SK-N-SH (cell line): ENCODE measurements around the gene CISD1. TPM values are rescaled to one million over a fixed set of nuclear protein-coding genes. Genes with fewer than 3 reads are reported as not detected.

ENCODE experiments used
- CTCF ChIA-PET: fragments of 300-600, 350-600 bp; formaldehyde crosslinking; extraction: SDS; loops from one replicate; lab custom pipeline; 2021; lab: Yijun Ruan, JAX
- POLR2A ChIA-PET: fragments of 350-600 bp; sonication (Branson Sonifier 250); formaldehyde crosslinking; extraction: SDS; loops from one replicate; lab custom pipeline; 2020; ENCODE audit warnings: antibody characterized with exemption, inconsistent platforms; lab: Yijun Ruan, JAX
- DNase-seq: peaks from one replicate; pipeline ENCODE4 v3.0.0; 2012
- H2AFZ ChIP-seq: fragments of 200-600 bp; sonication (generic); 2 replicates; pipeline ENCODE4 v1.8.1; 2016; ENCODE audit warnings: antibody characterized with exemption, mild to moderate bottlenecking, low read depth
- H3F3A ChIP-seq: fragments of 200-600 bp; sonication (generic); replicated peaks from 2 replicates; pipeline ENCODE3; 2016; ENCODE audit warnings: antibody characterized with exemption, mild to moderate bottlenecking; ENCODE audit not compliant: insufficient read depth
- H3K27ac ChIP-seq, 2 experiments: fragments of 200-500 bp in 1 of 2; fragments of 200-600 bp in 1 of 2; sonication (Bioruptor generic) in 1 of 2; sonication (generic), shearing (Covaris generic) in 1 of 2; 2 replicates each; pipeline versions ENCODE4 v1.5.1 to v1.6.1; 2014 to 2016; ENCODE audit warnings: low read depth in 2 of 2, inconsistent platforms in 1 of 2, low read length in 1 of 2, mild to moderate bottlenecking in 1 of 2, mixed read lengths in 1 of 2
- H3K27me3 ChIP-seq: fragments of 200-600 bp; sonication (generic), shearing (Covaris generic); 2 replicates; pipeline ENCODE4 v1.6.1; 2016; ENCODE audit warnings: mixed run types; ENCODE audit not compliant: insufficient read depth
- H3K36me3 ChIP-seq, 2 experiments: fragments of 200-500 bp in 1 of 2; fragments of 200-600 bp in 1 of 2; sonication (Bioruptor generic) in 1 of 2; sonication (generic) in 1 of 2; replicated peaks in 1 of 2; 2 replicates each; pipeline versions ENCODE3 to v1.5.1; 2014 to 2016; ENCODE audit warnings: low read length in 1 of 2, mild to moderate bottlenecking in 1 of 2; ENCODE audit not compliant: insufficient read depth in 2 of 2, control insufficient read depth in 1 of 2
- H3K4me1 ChIP-seq, 2 experiments: fragments of 200-500 bp in 1 of 2; fragments of 200-600 bp in 1 of 2; sonication (Bioruptor generic) in 1 of 2; sonication (generic), shearing (Covaris generic) in 1 of 2; 2 replicates each; pipeline versions ENCODE4 v1.5.1 to v1.6.1; 2014 to 2016; ENCODE audit warnings: low read depth in 1 of 2, low read length in 1 of 2, mixed run types in 1 of 2; ENCODE audit not compliant: insufficient read depth in 2 of 2, control insufficient read depth in 1 of 2
- H3K4me2 ChIP-seq: fragments of 200-600 bp; sonication (generic), shearing (Covaris generic); 2 replicates; pipeline ENCODE4 v1.6.1; 2017; ENCODE audit warnings: mixed run types
- H3K4me3 ChIP-seq, 2 experiments: fragments of 200-500 bp in 1 of 2; fragments of 200-600 bp in 1 of 2; sonication (Bioruptor generic) in 1 of 2; sonication (generic), shearing (Covaris generic) in 1 of 2; 2 replicates each; pipeline versions ENCODE4 v1.5.1 to v1.8.1; 2014 to 2016; ENCODE audit warnings: low read depth in 2 of 2, inconsistent platforms in 1 of 2, low read length in 1 of 2, mild to moderate bottlenecking in 1 of 2, mixed read lengths in 1 of 2, moderate library complexity in 1 of 2
- H3K79me2 ChIP-seq: fragments of 200-600 bp; sonication (generic); 2 replicates; pipeline ENCODE4 v1.8.1; 2017; ENCODE audit warnings: mild to moderate bottlenecking; ENCODE audit not compliant: insufficient read depth
- H3K9ac ChIP-seq: fragments of 200-600 bp; sonication (generic); 2 replicates; pipeline ENCODE4 v1.6.1; 2017; ENCODE audit warnings: mixed run types
- H3K9me2 ChIP-seq: fragments of 200-600 bp; sonication (generic); 2 replicates; pipeline ENCODE4 v1.6.1; 2017; ENCODE audit warnings: mixed run types
- H3K9me3 ChIP-seq: fragments of 200-600 bp; sonication (generic); 2 replicates; pipeline ENCODE4 v1.6.1; 2017; ENCODE audit warnings: mixed run types, mild to moderate bottlenecking, moderate library complexity
- H4K20me1 ChIP-seq: fragments of 200-600 bp; sonication (generic); 2 replicates; pipeline ENCODE4 v1.6.1; 2017; ENCODE audit warnings: mild to moderate bottlenecking, mixed run types; ENCODE audit not compliant: insufficient read depth
- CHD2 ChIP-seq: fragments of 150-350 bp; IDR thresholded peaks from 2 replicates; pipeline ENCODE4 v1.6.1; 2018; ENCODE audit warnings: low read length; ENCODE audit not compliant: partially characterized antibody
- ELF1 ChIP-seq: IDR thresholded peaks from 2 replicates; pipeline ENCODE4 v1.4.0; 2012
- FOXJ3 ChIP-seq: sonication (generic); formaldehyde crosslinking; IDR thresholded peaks from 2 replicates; pipeline ENCODE4 v1.5.1; 2020; ENCODE audit warnings: mild to moderate bottlenecking, missing genetic modification reagents
- GABPA ChIP-seq: IDR thresholded peaks from 2 replicates; pipeline ENCODE4 v1.4.0; 2012; ENCODE audit warnings: low read depth, mild to moderate bottlenecking
- GATA2 ChIP-seq: sonication (generic); formaldehyde crosslinking; IDR thresholded peaks from 2 replicates; pipeline ENCODE4 v1.5.0; 2020; ENCODE audit warnings: mild to moderate bottlenecking, missing genetic modification reagents
- JUND ChIP-seq: IDR thresholded peaks from 2 replicates; pipeline ENCODE4 v1.4.0; 2012
- MEF2A ChIP-seq: IDR thresholded peaks from 2 replicates; pipeline ENCODE4 v1.4.0; 2012; ENCODE audit warnings: low read depth, borderline replicate concordance
- MXI1 ChIP-seq: IDR thresholded peaks from 2 replicates; pipeline ENCODE4 v1.6.1; 2012; ENCODE audit warnings: mild to moderate bottlenecking, low read depth, low read length, improper control_type of control experiment
- NFIC ChIP-seq: IDR thresholded peaks from 2 replicates; pipeline ENCODE4 v1.4.0; 2012; ENCODE audit warnings: borderline replicate concordance
- NRF1 ChIP-seq: IDR thresholded peaks from 2 replicates; pipeline ENCODE4 v1.6.1; 2012; ENCODE audit warnings: low read depth, mild to moderate bottlenecking, low read length
- RAD21 ChIP-seq: IDR thresholded peaks from 2 replicates; pipeline ENCODE4 v1.6.1; 2012; ENCODE audit warnings: mild to moderate bottlenecking, low read length
- SIN3A ChIP-seq: IDR thresholded peaks from 2 replicates; pipeline ENCODE4 v1.6.1; 2012; ENCODE audit warnings: low read depth, mild to moderate bottlenecking, low read length, moderate library complexity, borderline replicate concordance
- YY1 ChIP-seq: IDR thresholded peaks from 2 replicates; pipeline ENCODE4 v1.4.0; 2012; ENCODE audit warnings: low read depth, mild to moderate bottlenecking
- WGBS: methylation state at CpG from one replicate; pipeline ENCODE4 v1.1.6; 2017; ENCODE audit warnings: low lambda C conversion rate; 5-methylcytosine and 5-hydroxymethylcytosine counted together
- polyA plus RNA-seq, 3 experiments: library from polyadenylated mRNA; depleted of rRNA; stranded (reverse); fragments of >200 nt; gene quantifications; 2 replicates each; pipeline ENCODE4 v1.2.3, GENCODE V29; 2012
- TF ChIP-seq, protein P1 (sequence below): fragments of 150-350 bp; IDR thresholded peaks from 2 replicates; pipeline ENCODE4 v1.6.1; 2017; ENCODE audit warnings: antibody characterized with exemption, low read length, low read depth, borderline replicate concordance
- TF ChIP-seq, protein P2 (sequence below): fragments of 200-600 bp; sonication (generic); IDR thresholded peaks from 2 replicates; pipeline ENCODE4 v1.6.1; 2017; ENCODE audit warnings: antibody characterized with exemption, mild to moderate bottlenecking, moderate library complexity
- TF ChIP-seq, protein P3 (sequence below): IDR thresholded peaks from 2 replicates; pipeline ENCODE4 v1.4.0; 2012; ENCODE audit warnings: low read depth, borderline replicate concordance
- TF ChIP-seq, protein P4 (sequence below): IDR thresholded peaks from 2 replicates; pipeline ENCODE4 v1.4.0; 2012; ENCODE audit warnings: low read depth

Gene CISD1
- polyA plus RNA-seq, 1 of the 3 experiments (the other 2 are of a cell fraction), result 34.1 TPM

DNA sequence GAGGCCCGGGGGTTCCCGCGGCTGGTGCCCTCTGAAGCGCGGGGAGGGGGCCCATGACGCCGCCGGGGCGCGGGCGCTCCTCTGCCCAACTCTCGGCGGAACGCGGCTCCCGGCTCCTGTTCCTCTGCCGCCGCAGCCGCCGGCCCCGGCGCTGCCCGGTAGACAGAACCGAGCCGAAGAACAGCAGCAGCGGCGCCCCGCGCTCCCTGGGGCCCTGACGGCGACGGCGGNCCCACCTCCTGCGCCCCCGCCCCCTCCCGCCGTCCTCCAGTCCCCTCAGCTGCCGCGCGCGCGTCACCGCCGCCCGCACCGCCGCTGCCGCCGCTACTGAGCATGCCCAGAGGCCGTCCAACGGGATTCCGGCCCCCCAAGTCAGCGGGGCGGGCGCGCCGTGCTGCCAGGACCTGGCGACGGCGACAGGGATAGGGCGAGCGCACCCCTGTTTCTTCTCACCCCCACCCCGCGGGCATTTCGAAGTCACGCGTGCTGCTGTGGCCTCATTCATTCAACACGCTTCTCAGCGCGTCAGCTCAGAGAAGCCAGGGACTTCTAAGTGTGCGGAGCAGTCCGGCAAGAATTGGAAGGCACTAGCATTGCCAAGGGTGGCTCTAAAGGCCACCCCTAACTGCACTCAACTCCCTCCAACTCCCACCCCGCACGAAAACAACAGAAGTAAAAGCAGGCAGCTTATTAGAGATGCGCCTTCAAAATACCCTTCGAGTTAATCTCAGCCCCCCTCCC, 1.1 kb upstream of the CISD1 start, which contains the start of gene IPMK (continued):
- TF ChIP-seq CHD2 (peak; percentile 21), SIN3A (peak; percentile 92), ELF1 (no peak)

DNA sequence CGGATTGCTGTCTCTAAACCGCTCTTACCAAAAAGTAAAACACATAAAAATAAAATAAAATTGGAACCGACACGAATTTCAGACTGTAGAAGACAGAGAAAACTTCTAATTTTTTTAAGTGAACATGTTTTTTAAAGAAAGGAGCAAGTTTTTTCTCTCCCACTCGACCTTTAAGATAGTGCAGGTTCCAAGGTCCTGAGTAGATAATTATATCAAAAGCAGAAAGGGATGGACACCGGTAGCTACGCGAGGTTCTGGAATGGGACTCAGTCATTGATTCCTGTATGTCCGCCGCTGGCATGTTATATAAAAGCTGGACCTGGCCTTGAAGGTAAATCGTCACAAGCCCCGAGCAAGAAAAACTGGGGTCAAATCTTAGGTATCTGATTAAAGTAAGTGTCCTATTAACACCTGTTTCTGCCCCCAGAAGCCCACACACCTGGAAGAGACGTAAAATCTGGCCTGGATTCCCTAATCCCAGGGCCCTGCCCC, 462 bp upstream of the CISD1 start:
- peaks cover 8 to 11% of the 10 kb centered on the region in 2 experiments; a peak in 3 of 4 replicates for H3K4me1 ChIP-seq
- peak overlapping the region; percentile 77; the same call in 1 of the 2 replicates for H3K9ac ChIP-seq
- H2AFZ ChIP-seq, result peak overlapping the region; percentile 79
- H4K20me1 ChIP-seq, result no peaks in the 10 kb centered on the region
- H3K4me2 ChIP-seq, result peak overlapping the region; percentile 87
- peaks cover 0 to 4% of the 10 kb centered on the region in 2 experiments for H3K36me3 ChIP-seq
- CTCF ChIA-PET, result interaction anchor here (1.1 to 3.2 kb wide), 5 partner anchors 18 to 116 kb away, joined by 3 to 20 read pairs (median 5); no protein-coding TSS in a partner anchor
- H3F3A ChIP-seq, result peaks cover 21% of the 10 kb centered on the region
- no peaks in the 10 kb centered on the region for H3K9me2 ChIP-seq
- no peaks in the 10 kb centered on the region for H3K9me3 ChIP-seq
- H3K79me2 ChIP-seq, result peaks cover 79% of the 10 kb centered on the region
- 2% methylated on average over 13 of the region's 13 CpGs for WGBS
- no peaks in the 10 kb centered on the region for H3K27me3 ChIP-seq
- peak overlapping the region; percentile 74 to 96 for H3K4me3 ChIP-seq
- DNase-seq, result no peak
- 0 out of 2 replicates have a peak, but pooled peaks have one; percentile 14 for TF ChIP-seq JUND
- TF ChIP-seq YY1, result 0 out of 2 replicates have a peak, but pooled peaks have one; percentile 19
- TF ChIP-seq GATA2, result no peak
- TF ChIP-seq, protein P1, sequence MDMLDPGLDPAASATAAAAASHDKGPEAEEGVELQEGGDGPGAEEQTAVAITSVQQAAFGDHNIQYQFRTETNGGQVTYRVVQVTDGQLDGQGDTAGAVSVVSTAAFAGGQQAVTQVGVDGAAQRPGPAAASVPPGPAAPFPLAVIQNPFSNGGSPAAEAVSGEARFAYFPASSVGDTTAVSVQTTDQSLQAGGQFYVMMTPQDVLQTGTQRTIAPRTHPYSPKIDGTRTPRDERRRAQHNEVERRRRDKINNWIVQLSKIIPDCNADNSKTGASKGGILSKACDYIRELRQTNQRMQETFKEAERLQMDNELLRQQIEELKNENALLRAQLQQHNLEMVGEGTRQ, result no peak
- POLR2A ChIA-PET, result no interaction called here
- H3K27ac ChIP-seq, result peak overlapping the region; percentile 77 to 93

DNA sequence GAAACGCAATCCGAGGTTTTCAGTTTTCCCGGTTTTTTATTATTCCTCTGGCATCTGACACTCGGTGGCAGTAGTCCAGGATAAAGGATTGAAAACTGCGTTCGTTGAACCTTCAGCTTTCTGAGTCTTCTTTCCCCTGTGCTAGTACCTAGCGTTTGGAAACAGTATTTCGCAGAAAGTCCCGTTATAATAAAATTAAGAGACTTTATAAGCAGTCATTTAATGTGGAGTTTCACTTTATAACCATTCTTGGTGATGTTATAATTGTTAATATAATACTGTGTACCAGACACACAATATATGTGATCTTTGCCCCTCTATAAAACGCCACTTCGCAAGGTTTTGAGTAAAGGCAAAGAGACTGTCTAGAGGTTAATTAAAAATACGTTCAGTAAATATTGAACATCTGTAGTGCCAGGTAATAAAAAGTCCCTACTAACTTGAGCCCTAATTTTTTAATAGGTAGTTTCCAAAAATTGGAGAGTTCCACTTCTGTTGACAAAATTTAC, 874 bp downstream of the CISD1 start:
- ChIA-PET CTCF (interaction anchor here (1.0 to 3.2 kb wide), 4 partner anchors 17 to 93 kb away, joined by 3 to 20 read pairs (median 8); no protein-coding TSS in a partner anchor), POLR2A (no interaction called here)
- peaks cover 76% of the 10 kb centered on the region for H3K79me2 ChIP-seq

More for the DNA sequence above, 874 bp downstream of the CISD1 start:
- no peaks in the 10 kb centered on the region for H3K9me2 ChIP-seq
- peaks cover 3 to 19% of the 10 kb centered on the region in 2 experiments; a peak in 3 of 4 replicates for H3K4me1 ChIP-seq
- peak; percentile 27 for DNase-seq
- H3K27me3 ChIP-seq, result no peaks in the 10 kb centered on the region
- peak overlapping the region; percentile 74 to 96 for H3K4me3 ChIP-seq
- no peaks in the 10 kb centered on the region for H4K20me1 ChIP-seq
- peaks cover 0 to 4% of the 10 kb centered on the region in 2 experiments for H3K36me3 ChIP-seq
- H3K9me3 ChIP-seq, result no peaks in the 10 kb centered on the region
- H3K27ac ChIP-seq, result peak overlapping the region; percentile 92 to 93
- peak overlapping the region; percentile 87 for H3K4me2 ChIP-seq
- H2AFZ ChIP-seq, result peak overlapping the region; percentile 92
- 11% methylated on average over 12 of the region's 12 CpGs for WGBS
- peak overlapping the region; percentile 74 for H3K9ac ChIP-seq
- TF ChIP-seq, protein P2, sequence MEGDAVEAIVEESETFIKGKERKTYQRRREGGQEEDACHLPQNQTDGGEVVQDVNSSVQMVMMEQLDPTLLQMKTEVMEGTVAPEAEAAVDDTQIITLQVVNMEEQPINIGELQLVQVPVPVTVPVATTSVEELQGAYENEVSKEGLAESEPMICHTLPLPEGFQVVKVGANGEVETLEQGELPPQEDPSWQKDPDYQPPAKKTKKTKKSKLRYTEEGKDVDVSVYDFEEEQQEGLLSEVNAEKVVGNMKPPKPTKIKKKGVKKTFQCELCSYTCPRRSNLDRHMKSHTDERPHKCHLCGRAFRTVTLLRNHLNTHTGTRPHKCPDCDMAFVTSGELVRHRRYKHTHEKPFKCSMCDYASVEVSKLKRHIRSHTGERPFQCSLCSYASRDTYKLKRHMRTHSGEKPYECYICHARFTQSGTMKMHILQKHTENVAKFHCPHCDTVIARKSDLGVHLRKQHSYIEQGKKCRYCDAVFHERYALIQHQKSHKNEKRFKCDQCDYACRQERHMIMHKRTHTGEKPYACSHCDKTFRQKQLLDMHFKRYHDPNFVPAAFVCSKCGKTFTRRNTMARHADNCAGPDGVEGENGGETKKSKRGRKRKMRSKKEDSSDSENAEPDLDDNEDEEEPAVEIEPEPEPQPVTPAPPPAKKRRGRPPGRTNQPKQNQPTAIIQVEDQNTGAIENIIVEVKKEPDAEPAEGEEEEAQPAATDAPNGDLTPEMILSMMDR, result no peak
- no peak for TF ChIP-seq RAD21
- TF ChIP-seq, protein P3, sequence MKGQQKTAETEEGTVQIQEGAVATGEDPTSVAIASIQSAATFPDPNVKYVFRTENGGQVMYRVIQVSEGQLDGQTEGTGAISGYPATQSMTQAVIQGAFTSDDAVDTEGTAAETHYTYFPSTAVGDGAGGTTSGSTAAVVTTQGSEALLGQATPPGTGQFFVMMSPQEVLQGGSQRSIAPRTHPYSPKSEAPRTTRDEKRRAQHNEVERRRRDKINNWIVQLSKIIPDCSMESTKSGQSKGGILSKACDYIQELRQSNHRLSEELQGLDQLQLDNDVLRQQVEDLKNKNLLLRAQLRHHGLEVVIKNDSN, result no peak
- no peak for TF ChIP-seq MXI1
- peak; percentile 32; the same call in 1 of the 2 replicates for TF ChIP-seq SIN3A
- TF ChIP-seq FOXJ3 (CRISPR knock-in tag), result no peak
- no peak for TF ChIP-seq ELF1
- TF ChIP-seq GATA2, result no peak
- no peak for TF ChIP-seq CHD2
- no peak for TF ChIP-seq NFIC
- TF ChIP-seq, protein P4, sequence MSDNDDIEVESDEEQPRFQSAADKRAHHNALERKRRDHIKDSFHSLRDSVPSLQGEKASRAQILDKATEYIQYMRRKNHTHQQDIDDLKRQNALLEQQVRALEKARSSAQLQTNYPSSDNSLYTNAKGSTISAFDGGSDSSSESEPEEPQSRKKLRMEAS, result no peak
- TF ChIP-seq GABPA, result no peak
- TF ChIP-seq NRF1, result no peak
- no peak for TF ChIP-seq MEF2A
- 0 out of 2 replicates have a peak, but pooled peaks have one; percentile 15 for TF ChIP-seq JUND
- peaks cover 27% of the 10 kb centered on the region for H3F3A ChIP-seq
